ENCODE measurements around the gene RNF5. TPM values are rescaled to one million over a fixed set of nuclear protein-coding genes. Genes with fewer than 3 reads are reported as not detected.

The RNF5 gene
- total and polyA plus RNA-seq, 9 of the 15 experiments (the other 6 are each of a cell fraction or from before 2014, with no cell fraction given) = 62.2 to 245 (median 129) TPM

DNA sequence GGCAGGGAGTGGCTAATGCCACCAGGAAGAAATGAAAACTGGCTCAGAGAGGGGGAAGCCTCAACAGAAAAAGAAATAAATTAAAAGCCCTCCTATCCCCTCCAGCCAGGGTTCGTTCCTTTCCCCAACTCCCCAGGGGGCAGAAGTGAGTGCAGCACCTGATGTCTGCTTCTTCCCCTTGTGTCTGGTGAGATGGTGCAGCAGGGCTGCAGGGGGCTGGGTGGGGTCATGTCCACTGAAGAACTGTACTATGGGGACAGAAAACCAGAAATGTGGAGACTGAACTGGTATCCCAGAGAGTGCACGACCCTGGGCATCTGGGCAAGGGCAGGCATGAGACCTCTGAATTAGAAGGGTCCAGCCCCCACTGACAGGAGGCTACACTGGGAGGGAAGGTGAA lies 9.9 kb upstream of the RNF5 start (continued):
- TF ChIP-seq, protein P1, sequence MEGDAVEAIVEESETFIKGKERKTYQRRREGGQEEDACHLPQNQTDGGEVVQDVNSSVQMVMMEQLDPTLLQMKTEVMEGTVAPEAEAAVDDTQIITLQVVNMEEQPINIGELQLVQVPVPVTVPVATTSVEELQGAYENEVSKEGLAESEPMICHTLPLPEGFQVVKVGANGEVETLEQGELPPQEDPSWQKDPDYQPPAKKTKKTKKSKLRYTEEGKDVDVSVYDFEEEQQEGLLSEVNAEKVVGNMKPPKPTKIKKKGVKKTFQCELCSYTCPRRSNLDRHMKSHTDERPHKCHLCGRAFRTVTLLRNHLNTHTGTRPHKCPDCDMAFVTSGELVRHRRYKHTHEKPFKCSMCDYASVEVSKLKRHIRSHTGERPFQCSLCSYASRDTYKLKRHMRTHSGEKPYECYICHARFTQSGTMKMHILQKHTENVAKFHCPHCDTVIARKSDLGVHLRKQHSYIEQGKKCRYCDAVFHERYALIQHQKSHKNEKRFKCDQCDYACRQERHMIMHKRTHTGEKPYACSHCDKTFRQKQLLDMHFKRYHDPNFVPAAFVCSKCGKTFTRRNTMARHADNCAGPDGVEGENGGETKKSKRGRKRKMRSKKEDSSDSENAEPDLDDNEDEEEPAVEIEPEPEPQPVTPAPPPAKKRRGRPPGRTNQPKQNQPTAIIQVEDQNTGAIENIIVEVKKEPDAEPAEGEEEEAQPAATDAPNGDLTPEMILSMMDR (IDR thresholded peaks at IDR 0.05 in 2 of 3, conservative IDR thresholded peaks at IDR 0.05 in 1 of 3; ENCODE audit: insufficient read depth in 2 of 3, low read depth in 1 of 3, low read length in 3 of 3) = peak; percentile 38 to 52 (median 43)
- TF ChIP-seq KDM4B (IDR thresholded peaks at IDR 0.05; ENCODE audit: borderline replicate concordance in 2 of 2, low read depth in 1 of 2) (0 out of 4 replicates have a peak, but pooled peaks of 1 of the 2 experiments have one; percentile 31), MIER1 (IDR thresholded peaks at IDR 0.05; ENCODE audit: low read depth) (no peak), NR4A1 (CRISPR knock-in tag; IDR thresholded peaks at IDR 0.05) (no peak), NR4A1 (tag; IDR thresholded peaks at IDR 0.05) (no peak), ARID2 (IDR thresholded peaks at IDR 0.05) (no peak), MTF1 (CRISPR knock-in tag; IDR thresholded peaks at IDR 0.05; ENCODE audit: borderline replicate concordance) (no peak), GATAD2A (IDR thresholded peaks at IDR 0.05) (no peak), ZNF23 (CRISPR knock-in tag; IDR thresholded peaks at IDR 0.05) (peak; percentile 4; the same call in 1 of the 2 replicates), ZNF3 (CRISPR knock-in tag; IDR thresholded peaks at IDR 0.05) (no peak), ZNF644 (tag; IDR thresholded peaks at IDR 0.05; ENCODE audit: low read depth) (peak; percentile 19; the same call in 1 of the 2 replicates), ASH1L (IDR thresholded peaks at IDR 0.05; ENCODE audit: borderline replicate concordance, low read depth, partially characterized antibody) (no peak), MEF2D (tag; conservative IDR thresholded peaks at IDR 0.05; ENCODE audit: low read depth) (no peak), POLR2A (conservative IDR thresholded peaks at IDR 0.05) (peak; percentile 56; the same call in 1 of the 2 replicates), RBFOX2 (IDR thresholded peaks at IDR 0.05; ENCODE audit: low read depth, low read length) (no peak), STAG1 (CRISPR knock-in tag; IDR thresholded peaks at IDR 0.05; ENCODE audit: borderline replicate concordance) (no peak)
- TF ChIP-seq, protein P2, sequence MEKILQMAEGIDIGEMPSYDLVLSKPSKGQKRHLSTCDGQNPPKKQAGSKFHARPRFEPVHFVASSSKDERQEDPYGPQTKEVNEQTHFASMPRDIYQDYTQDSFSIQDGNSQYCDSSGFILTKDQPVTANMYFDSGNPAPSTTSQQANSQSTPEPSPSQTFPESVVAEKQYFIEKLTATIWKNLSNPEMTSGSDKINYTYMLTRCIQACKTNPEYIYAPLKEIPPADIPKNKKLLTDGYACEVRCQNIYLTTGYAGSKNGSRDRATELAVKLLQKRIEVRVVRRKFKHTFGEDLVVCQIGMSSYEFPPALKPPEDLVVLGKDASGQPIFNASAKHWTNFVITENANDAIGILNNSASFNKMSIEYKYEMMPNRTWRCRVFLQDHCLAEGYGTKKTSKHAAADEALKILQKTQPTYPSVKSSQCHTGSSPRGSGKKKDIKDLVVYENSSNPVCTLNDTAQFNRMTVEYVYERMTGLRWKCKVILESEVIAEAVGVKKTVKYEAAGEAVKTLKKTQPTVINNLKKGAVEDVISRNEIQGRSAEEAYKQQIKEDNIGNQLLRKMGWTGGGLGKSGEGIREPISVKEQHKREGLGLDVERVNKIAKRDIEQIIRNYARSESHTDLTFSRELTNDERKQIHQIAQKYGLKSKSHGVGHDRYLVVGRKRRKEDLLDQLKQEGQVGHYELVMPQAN (IDR thresholded peaks at IDR 0.05; ENCODE audit: borderline replicate concordance) = no peak
- TF ChIP-seq, protein P3, sequence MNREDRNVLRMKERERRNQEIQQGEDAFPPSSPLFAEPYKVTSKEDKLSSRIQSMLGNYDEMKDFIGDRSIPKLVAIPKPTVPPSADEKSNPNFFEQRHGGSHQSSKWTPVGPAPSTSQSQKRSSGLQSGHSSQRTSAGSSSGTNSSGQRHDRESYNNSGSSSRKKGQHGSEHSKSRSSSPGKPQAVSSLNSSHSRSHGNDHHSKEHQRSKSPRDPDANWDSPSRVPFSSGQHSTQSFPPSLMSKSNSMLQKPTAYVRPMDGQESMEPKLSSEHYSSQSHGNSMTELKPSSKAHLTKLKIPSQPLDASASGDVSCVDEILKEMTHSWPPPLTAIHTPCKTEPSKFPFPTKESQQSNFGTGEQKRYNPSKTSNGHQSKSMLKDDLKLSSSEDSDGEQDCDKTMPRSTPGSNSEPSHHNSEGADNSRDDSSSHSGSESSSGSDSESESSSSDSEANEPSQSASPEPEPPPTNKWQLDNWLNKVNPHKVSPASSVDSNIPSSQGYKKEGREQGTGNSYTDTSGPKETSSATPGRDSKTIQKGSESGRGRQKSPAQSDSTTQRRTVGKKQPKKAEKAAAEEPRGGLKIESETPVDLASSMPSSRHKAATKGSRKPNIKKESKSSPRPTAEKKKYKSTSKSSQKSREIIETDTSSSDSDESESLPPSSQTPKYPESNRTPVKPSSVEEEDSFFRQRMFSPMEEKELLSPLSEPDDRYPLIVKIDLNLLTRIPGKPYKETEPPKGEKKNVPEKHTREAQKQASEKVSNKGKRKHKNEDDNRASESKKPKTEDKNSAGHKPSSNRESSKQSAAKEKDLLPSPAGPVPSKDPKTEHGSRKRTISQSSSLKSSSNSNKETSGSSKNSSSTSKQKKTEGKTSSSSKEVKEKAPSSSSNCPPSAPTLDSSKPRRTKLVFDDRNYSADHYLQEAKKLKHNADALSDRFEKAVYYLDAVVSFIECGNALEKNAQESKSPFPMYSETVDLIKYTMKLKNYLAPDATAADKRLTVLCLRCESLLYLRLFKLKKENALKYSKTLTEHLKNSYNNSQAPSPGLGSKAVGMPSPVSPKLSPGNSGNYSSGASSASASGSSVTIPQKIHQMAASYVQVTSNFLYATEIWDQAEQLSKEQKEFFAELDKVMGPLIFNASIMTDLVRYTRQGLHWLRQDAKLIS (CRISPR knock-in tag; IDR thresholded peaks at IDR 0.05) = no peak
- TF ChIP-seq, protein P4, sequence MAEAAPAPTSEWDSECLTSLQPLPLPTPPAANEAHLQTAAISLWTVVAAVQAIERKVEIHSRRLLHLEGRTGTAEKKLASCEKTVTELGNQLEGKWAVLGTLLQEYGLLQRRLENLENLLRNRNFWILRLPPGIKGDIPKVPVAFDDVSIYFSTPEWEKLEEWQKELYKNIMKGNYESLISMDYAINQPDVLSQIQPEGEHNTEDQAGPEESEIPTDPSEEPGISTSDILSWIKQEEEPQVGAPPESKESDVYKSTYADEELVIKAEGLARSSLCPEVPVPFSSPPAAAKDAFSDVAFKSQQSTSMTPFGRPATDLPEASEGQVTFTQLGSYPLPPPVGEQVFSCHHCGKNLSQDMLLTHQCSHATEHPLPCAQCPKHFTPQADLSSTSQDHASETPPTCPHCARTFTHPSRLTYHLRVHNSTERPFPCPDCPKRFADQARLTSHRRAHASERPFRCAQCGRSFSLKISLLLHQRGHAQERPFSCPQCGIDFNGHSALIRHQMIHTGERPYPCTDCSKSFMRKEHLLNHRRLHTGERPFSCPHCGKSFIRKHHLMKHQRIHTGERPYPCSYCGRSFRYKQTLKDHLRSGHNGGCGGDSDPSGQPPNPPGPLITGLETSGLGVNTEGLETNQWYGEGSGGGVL (CRISPR knock-in tag; IDR thresholded peaks at IDR 0.05) = no peak

Data from K562 (cell line).